GM12878 (cell line): ENCODE results near the gene CHPT1. TPM values are rescaled to one million over a fixed set of nuclear protein-coding genes. Genes with fewer than 3 reads are reported as not detected.

Source experiments
- ATAC-seq: fragments of 200-7000 bp; cut with Tn5 transposase; 3 replicates; pipeline ENCODE4 v1.9.1; 2020; ENCODE audit warnings: mild to moderate bottlenecking, moderate library complexity
- BruUV-seq: library from RNA; stranded (reverse); fragments of 400-500 nt; replicated peaks from 2 replicates; lab custom pipeline; 2021; lab: Mats Ljungman, UMichigan
- CTCF ChIA-PET: fragments of 300-600 bp; sonication (Branson Sonifier 250); formaldehyde crosslinking; extraction: SDS; loops from one replicate; lab custom pipeline; 2021; ENCODE audit warnings: inconsistent platforms; lab: Yijun Ruan, JAX
- POLR2A ChIA-PET: fragments of 350-600 bp; formaldehyde crosslinking; extraction: SDS; loops from one replicate; lab custom pipeline; 2021; ENCODE audit warnings: inconsistent platforms; lab: Charles Lee
- RAD21 ChIA-PET: fragments of 300-600 bp; sonication (Branson Sonifier 250); formaldehyde crosslinking; loops from one replicate; lab custom pipeline; 2023; ENCODE audit warnings: antibody characterized with exemption; ENCODE audit not compliant: unreplicated experiment; lab: Charles Lee
- SMC1A ChIA-PET: fragments of 300-600 bp; sonication (Branson Sonifier 250); formaldehyde crosslinking; loops from one replicate; lab custom pipeline; 2023; ENCODE audit not compliant: unreplicated experiment, uncharacterized antibody; lab: Charles Lee
- DNase-seq: peaks from one replicate; pipeline ENCODE4 v3.0.0-alpha.2; 2011; ENCODE audit warnings: low read depth, low spot score
- FAIRE-seq: peaks from 3 replicates; lab custom pipeline; 2011; peaks lifted over from hg19 to GRCh38; lab: Jason Lieb, UNC
- H2AFZ ChIP-seq: 2 replicates; pipeline ENCODE4 v1.6.0; 2011; ENCODE audit warnings: low read depth, low read length, control low read depth; ENCODE audit not compliant: control insufficient read depth
- H3K27ac ChIP-seq: 2 replicates; pipeline ENCODE4 v1.5.1; 2011; ENCODE audit warnings: control low read depth; ENCODE audit not compliant: control insufficient read depth, insufficient read depth
- H3K27me3 ChIP-seq, 2 experiments: replicated peaks in 1 of 2; 2 replicates each; pipeline versions ENCODE4 v1.6.0 to v1.6.1; 2011; ENCODE audit warnings: low read length in 1 of 2; ENCODE audit not compliant: control insufficient read depth in 2 of 2, insufficient read depth in 2 of 2
- H3K36me3 ChIP-seq, 2 experiments: 2 replicates each; pipeline ENCODE4 v1.5.1; 2011; ENCODE audit warnings: low read length in 1 of 2; ENCODE audit not compliant: control insufficient read depth in 2 of 2, insufficient read depth in 2 of 2
- H3K4me1 ChIP-seq: 2 replicates; pipeline ENCODE4 v1.6.1; 2011; ENCODE audit warnings: mild to moderate bottlenecking, low read length, moderate library complexity, mixed read lengths; ENCODE audit not compliant: control insufficient read depth, insufficient read depth
- H3K4me2 ChIP-seq: 2 replicates; pipeline ENCODE4 v1.6.0; 2011; ENCODE audit warnings: control low read depth; ENCODE audit not compliant: control insufficient read depth, insufficient read depth
- H3K4me3 ChIP-seq: fragments of 200-600 bp; sonication (generic); 2 replicates; pipeline ENCODE4 v1.5.1; 2016
- H3K79me2 ChIP-seq: 2 replicates; pipeline ENCODE4 v1.6.0; 2011; ENCODE audit warnings: low read length; ENCODE audit not compliant: control insufficient read depth, insufficient read depth
- H3K9ac ChIP-seq: 2 replicates; pipeline ENCODE4 v1.8.0; 2011; ENCODE audit warnings: low read length, control low read depth, mixed read lengths; ENCODE audit not compliant: control insufficient read depth, insufficient read depth
- H3K9me3 ChIP-seq: replicated peaks from 3 replicates; pipeline ENCODE4 v1.5.1; 2011; ENCODE audit warnings: mild to moderate bottlenecking, low read length; ENCODE audit not compliant: control insufficient read depth, insufficient read depth
- H4K20me1 ChIP-seq: 2 replicates; pipeline ENCODE4 v1.6.0; 2011; ENCODE audit not compliant: control insufficient read depth, insufficient read depth
- BRCA1 ChIP-seq: IDR thresholded peaks from 2 replicates; pipeline ENCODE4 v1.6.1; 2011; ENCODE audit warnings: low read depth, low read length, improper control_type of control experiment
- CREM ChIP-seq: IDR thresholded peaks from 2 replicates; pipeline ENCODE4 v1.6.1; 2014; ENCODE audit warnings: antibody characterized with exemption, low read depth
- GATAD2B ChIP-seq: fragments of 450-650 bp; conservative IDR thresholded peaks from 2 replicates; pipeline ENCODE4 v1.6.1; 2017; ENCODE audit warnings: low read depth, mild to moderate bottlenecking, moderate library complexity
- HDGF ChIP-seq: fragments of 450-650 bp; IDR thresholded peaks from 2 replicates; pipeline ENCODE4 v1.6.1; 2016; ENCODE audit warnings: antibody characterized with exemption
- NFXL1 ChIP-seq: fragments of 450-650 bp; IDR thresholded peaks from 2 replicates; pipeline ENCODE4 v1.6.1; 2017; ENCODE audit warnings: antibody characterized with exemption, mild to moderate bottlenecking, borderline replicate concordance
- NFYB ChIP-seq: IDR thresholded peaks from 2 replicates; pipeline ENCODE4 v1.6.1; 2011; ENCODE audit warnings: low read depth, mild to moderate bottlenecking, low read length, improper control_type of control experiment, moderate library complexity; ENCODE audit not compliant: insufficient read depth
- RELA ChIP-seq: fragments of 450-650 bp; IDR thresholded peaks from 2 replicates; pipeline ENCODE4 v1.8.0; 2014; ENCODE audit warnings: borderline replicate concordance; ENCODE audit not compliant: partially characterized antibody
- ZNF24 ChIP-seq: fragments of 450-650 bp; IDR thresholded peaks from 2 replicates; pipeline ENCODE4 v1.6.1; 2017; ENCODE audit warnings: antibody characterized with exemption, mild to moderate bottlenecking
- WGBS: methylation state at CpG from one replicate; pipeline ENCODE4 v1.1.6; 2016; ENCODE audit warnings: low lambda C conversion rate; ENCODE audit not compliant: insufficient replicate concordance, insufficient coverage; ENCODE audit errors: missing lambda C conversion rate; 5-methylcytosine and 5-hydroxymethylcytosine counted together
- in situ Hi-C: fragments of 300-500 bp; cut with MboI; formaldehyde crosslinking; loops from 9 replicates; pipeline ENCODE4 v1.14.3; 2018; ENCODE audit warnings: mixed read lengths
- intact Hi-C: fragments of 100-400 bp; cut with micrococcal nuclease; formaldehyde crosslinking; loops from one replicate; pipeline ENCODE4 v1.14.2; 2022; ENCODE audit not compliant: unreplicated experiment
- polyA plus RNA-seq, 11 experiments: library from polyadenylated mRNA; depleted of rRNA in 4 of 11; unstranded in 6 of 11; stranded (reverse) in 5 of 11; fragments of >200 nt; fragmentation: Nextera tagmentation in 4 of 11; fragmentation: Illumina TruSeq in 1 of 11; extraction: Ambion mirVana in 4 of 11; extraction: Trizol in 1 of 11; gene quantifications; 1 replicate in 1 of 11; 2 replicates in 10 of 11; pipeline versions ENCODE4 v1.2.1 to v1.2.3, GENCODE V29; 2011 to 2016; ENCODE audit warnings: inconsistent platforms in 2 of 11, missing spikeins in 2 of 11, low read depth in 1 of 11
- total RNA-seq, 4 experiments: library from RNA; depleted of rRNA in 3 of 4; stranded (reverse); fragments of >200 nt in 3 of 4; fragmentation: Illumina TruSeq in 1 of 4; extraction: Trizol in 1 of 4; gene quantifications; 2 replicates each; pipeline versions ENCODE4 v1.2.1 to v1.2.3, GENCODE V29; 2013 to 2021
- TF ChIP-seq, protein P1 (sequence below): IDR thresholded peaks from 2 replicates; pipeline ENCODE4 v1.6.1; 2011; ENCODE audit warnings: low read depth, low read length, improper control_type of control experiment, borderline replicate concordance
- TF ChIP-seq, protein P2 (sequence below): IDR thresholded peaks from 2 replicates; pipeline ENCODE4 v1.6.1; 2012; ENCODE audit warnings: low read depth, low read length, improper control_type of control experiment
- TF ChIP-seq, protein P3 (sequence below): fragments of 450-650 bp; IDR thresholded peaks from 2 replicates; pipeline ENCODE4 v1.6.1; 2016; ENCODE audit warnings: mild to moderate bottlenecking, moderate library complexity, borderline replicate concordance
- TF ChIP-seq, protein P4 (sequence below): fragments of 450-650 bp; IDR thresholded peaks from 2 replicates; pipeline ENCODE4 v1.6.1; 2017; ENCODE audit warnings: mild to moderate bottlenecking, moderate library complexity

CHPT1 gene
- total and polyA plus RNA-seq, 10 of the 15 experiments (the other 5 are each of a cell fraction or from before 2014, with no cell fraction given): 0.85 to 10.2 (median 3.9) TPM

DNA sequence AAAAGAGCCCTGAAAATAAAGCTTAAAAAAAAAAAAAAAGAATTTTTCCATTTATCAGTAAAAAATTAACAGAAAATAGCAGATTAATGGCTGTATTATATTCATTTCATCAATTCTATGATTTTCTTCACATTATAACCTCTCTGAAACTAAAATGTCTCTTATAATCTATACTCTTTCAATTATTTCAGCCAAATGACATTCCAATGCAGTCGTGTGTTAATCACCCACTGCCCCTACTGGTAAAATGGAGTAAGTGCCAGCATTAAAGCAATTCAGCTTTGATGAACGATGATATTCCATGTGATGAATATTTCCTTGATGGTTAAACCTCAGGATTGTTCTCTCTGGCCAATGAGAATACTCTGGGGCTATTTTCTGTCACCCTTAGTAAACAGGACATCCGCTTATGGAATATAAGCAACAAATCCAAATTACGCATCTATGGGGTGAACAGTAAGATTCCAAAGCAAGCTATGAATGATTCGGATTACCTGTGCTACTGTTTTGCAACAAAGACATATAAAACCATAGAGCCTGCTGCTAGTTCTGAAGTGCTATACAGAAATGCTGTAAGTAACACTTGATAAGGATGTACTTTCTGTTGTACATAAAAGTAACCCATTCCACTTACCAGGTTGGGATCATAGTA, 62.1 kb downstream of the CHPT1 start (continued):
- TF ChIP-seq NFYB (no peak), HDGF (no peak)
- TF ChIP-seq, all 136 proteins: peak for 3

DNA sequence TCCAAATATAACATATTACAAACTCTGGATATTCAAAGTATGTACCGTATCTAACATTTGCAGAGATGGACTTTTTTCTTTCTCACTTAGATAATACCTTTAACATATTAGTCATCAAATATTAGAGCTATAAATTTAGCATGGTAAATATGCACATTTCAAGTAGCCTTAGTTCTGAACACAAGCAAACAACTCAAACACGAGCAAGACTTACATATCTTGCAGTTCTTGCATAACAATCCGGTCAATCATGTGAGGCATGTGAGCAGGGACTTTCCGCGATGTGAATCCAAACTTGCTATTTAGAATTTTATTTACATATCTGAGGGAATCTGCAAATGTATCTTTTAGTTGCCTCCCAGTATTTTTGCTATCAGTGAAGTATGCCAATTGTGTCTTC, 63.9 kb downstream of the CHPT1 start:
- peaks cover 0 to 13% of the 10 kb centered on the region in 2 experiments; a peak in 3 of 4 replicates for H3K36me3 ChIP-seq
- FAIRE-seq: no peak
- SMC1A ChIA-PET: interaction anchor here (1.0 to 2.3 kb wide), 3 partner anchors 9 to 62 kb away, joined by 3 to 10 read pairs (median 5); no protein-coding TSS in a partner anchor
- H3K27me3 ChIP-seq: no peaks in the 10 kb centered on the region
- in situ Hi-C loops (loop anchor here (5.0 kb wide), 1 partner anchor 349 kb away; no protein-coding TSS in a partner anchor), intact Hi-C loops (no loop called here)
- ATAC-seq: no peak
- H3K4me2 ChIP-seq: no peak overlapping the region
- WGBS: 85% methylated on average over 5 of the region's 5 CpGs
- POLR2A ChIA-PET: no interaction called here
- no peak for DNase-seq
- H3K27ac ChIP-seq: no peak overlapping the region
- H3K9me3 ChIP-seq: no peaks in the 10 kb centered on the region
- no TSS peak for BruUV-seq
- RAD21 ChIA-PET: interaction anchor here (0.6 to 2.7 kb wide), 5 partner anchors 12 to 347 kb away, joined by 3 to 12 read pairs (median 6); no protein-coding TSS in a partner anchor
- no peaks in the 10 kb centered on the region for H3K4me1 ChIP-seq
- H3K79me2 ChIP-seq: no peaks in the 10 kb centered on the region
- CTCF ChIA-PET: interaction anchor here (0.5 to 4.3 kb wide), 11 partner anchors 10 to 347 kb away, joined by 3 to 34 read pairs (median 4); partner anchors contain the start of gene GNPTAB
- no peak overlapping the region for H3K4me3 ChIP-seq
- no peak overlapping the region for H3K9ac ChIP-seq
- no peaks in the 10 kb centered on the region for H4K20me1 ChIP-seq
- H2AFZ ChIP-seq: no peak overlapping the region
- TF ChIP-seq RELA (no peak), CREM (no peak), ZNF24 (no peak), HDGF (no peak), GATAD2B (no peak), NFXL1 (no peak), BRCA1 (no peak)
- TF ChIP-seq, protein P1, sequence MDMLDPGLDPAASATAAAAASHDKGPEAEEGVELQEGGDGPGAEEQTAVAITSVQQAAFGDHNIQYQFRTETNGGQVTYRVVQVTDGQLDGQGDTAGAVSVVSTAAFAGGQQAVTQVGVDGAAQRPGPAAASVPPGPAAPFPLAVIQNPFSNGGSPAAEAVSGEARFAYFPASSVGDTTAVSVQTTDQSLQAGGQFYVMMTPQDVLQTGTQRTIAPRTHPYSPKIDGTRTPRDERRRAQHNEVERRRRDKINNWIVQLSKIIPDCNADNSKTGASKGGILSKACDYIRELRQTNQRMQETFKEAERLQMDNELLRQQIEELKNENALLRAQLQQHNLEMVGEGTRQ: no peak
- TF ChIP-seq, protein P2, sequence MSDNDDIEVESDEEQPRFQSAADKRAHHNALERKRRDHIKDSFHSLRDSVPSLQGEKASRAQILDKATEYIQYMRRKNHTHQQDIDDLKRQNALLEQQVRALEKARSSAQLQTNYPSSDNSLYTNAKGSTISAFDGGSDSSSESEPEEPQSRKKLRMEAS: no peak
- TF ChIP-seq, protein P3, sequence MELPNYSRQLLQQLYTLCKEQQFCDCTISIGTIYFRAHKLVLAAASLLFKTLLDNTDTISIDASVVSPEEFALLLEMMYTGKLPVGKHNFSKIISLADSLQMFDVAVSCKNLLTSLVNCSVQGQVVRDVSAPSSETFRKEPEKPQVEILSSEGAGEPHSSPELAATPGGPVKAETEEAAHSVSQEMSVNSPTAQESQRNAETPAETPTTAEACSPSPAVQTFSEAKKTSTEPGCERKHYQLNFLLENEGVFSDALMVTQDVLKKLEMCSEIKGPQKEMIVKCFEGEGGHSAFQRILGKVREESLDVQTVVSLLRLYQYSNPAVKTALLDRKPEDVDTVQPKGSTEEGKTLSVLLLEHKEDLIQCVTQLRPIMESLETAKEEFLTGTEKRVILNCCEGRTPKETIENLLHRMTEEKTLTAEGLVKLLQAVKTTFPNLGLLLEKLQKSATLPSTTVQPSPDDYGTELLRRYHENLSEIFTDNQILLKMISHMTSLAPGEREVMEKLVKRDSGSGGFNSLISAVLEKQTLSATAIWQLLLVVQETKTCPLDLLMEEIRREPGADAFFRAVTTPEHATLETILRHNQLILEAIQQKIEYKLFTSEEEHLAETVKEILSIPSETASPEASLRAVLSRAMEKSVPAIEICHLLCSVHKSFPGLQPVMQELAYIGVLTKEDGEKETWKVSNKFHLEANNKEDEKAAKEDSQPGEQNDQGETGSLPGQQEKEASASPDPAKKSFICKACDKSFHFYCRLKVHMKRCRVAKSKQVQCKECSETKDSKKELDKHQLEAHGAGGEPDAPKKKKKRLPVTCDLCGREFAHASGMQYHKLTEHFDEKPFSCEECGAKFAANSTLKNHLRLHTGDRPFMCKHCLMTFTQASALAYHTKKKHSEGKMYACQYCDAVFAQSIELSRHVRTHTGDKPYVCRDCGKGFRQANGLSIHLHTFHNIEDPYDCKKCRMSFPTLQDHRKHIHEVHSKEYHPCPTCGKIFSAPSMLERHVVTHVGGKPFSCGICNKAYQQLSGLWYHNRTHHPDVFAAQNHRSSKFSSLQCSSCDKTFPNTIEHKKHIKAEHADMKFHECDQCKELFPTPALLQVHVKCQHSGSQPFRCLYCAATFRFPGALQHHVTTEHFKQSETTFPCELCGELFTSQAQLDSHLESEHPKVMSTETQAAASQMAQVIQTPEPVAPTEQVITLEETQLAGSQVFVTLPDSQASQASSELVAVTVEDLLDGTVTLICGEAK: no peak
- TF ChIP-seq, protein P4, sequence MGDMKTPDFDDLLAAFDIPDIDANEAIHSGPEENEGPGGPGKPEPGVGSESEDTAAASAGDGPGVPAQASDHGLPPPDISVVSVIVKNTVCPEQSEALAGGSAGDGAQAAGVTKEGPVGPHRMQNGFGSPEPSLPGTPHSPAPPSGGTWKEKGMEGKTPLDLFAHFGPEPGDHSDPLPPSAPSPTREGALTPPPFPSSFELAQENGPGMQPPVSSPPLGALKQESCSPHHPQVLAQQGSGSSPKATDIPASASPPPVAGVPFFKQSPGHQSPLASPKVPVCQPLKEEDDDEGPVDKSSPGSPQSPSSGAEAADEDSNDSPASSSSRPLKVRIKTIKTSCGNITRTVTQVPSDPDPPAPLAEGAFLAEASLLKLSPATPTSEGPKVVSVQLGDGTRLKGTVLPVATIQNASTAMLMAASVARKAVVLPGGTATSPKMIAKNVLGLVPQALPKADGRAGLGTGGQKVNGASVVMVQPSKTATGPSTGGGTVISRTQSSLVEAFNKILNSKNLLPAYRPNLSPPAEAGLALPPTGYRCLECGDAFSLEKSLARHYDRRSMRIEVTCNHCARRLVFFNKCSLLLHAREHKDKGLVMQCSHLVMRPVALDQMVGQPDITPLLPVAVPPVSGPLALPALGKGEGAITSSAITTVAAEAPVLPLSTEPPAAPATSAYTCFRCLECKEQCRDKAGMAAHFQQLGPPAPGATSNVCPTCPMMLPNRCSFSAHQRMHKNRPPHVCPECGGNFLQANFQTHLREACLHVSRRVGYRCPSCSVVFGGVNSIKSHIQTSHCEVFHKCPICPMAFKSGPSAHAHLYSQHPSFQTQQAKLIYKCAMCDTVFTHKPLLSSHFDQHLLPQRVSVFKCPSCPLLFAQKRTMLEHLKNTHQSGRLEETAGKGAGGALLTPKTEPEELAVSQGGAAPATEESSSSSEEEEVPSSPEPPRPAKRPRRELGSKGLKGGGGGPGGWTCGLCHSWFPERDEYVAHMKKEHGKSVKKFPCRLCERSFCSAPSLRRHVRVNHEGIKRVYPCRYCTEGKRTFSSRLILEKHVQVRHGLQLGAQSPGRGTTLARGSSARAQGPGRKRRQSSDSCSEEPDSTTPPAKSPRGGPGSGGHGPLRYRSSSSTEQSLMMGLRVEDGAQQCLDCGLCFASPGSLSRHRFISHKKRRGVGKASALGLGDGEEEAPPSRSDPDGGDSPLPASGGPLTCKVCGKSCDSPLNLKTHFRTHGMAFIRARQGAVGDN: no peak
